GM18868 (cell line): ENCODE measurements around the gene PDE8B.

Source experiments
- ATAC-seq: cut with Tn5 transposase; IDR thresholded peaks from one replicate; pipeline ENCODE4 v1.9.1; 2021; ENCODE audit warnings: mild to moderate bottlenecking, moderate library complexity; ENCODE audit not compliant: unreplicated experiment

PDE8B gene, protein sequence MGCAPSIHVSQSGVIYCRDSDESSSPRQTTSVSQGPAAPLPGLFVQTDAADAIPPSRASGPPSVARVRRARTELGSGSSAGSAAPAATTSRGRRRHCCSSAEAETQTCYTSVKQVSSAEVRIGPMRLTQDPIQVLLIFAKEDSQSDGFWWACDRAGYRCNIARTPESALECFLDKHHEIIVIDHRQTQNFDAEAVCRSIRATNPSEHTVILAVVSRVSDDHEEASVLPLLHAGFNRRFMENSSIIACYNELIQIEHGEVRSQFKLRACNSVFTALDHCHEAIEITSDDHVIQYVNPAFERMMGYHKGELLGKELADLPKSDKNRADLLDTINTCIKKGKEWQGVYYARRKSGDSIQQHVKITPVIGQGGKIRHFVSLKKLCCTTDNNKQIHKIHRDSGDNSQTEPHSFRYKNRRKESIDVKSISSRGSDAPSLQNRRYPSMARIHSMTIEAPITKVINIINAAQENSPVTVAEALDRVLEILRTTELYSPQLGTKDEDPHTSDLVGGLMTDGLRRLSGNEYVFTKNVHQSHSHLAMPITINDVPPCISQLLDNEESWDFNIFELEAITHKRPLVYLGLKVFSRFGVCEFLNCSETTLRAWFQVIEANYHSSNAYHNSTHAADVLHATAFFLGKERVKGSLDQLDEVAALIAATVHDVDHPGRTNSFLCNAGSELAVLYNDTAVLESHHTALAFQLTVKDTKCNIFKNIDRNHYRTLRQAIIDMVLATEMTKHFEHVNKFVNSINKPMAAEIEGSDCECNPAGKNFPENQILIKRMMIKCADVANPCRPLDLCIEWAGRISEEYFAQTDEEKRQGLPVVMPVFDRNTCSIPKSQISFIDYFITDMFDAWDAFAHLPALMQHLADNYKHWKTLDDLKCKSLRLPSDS

DNA sequence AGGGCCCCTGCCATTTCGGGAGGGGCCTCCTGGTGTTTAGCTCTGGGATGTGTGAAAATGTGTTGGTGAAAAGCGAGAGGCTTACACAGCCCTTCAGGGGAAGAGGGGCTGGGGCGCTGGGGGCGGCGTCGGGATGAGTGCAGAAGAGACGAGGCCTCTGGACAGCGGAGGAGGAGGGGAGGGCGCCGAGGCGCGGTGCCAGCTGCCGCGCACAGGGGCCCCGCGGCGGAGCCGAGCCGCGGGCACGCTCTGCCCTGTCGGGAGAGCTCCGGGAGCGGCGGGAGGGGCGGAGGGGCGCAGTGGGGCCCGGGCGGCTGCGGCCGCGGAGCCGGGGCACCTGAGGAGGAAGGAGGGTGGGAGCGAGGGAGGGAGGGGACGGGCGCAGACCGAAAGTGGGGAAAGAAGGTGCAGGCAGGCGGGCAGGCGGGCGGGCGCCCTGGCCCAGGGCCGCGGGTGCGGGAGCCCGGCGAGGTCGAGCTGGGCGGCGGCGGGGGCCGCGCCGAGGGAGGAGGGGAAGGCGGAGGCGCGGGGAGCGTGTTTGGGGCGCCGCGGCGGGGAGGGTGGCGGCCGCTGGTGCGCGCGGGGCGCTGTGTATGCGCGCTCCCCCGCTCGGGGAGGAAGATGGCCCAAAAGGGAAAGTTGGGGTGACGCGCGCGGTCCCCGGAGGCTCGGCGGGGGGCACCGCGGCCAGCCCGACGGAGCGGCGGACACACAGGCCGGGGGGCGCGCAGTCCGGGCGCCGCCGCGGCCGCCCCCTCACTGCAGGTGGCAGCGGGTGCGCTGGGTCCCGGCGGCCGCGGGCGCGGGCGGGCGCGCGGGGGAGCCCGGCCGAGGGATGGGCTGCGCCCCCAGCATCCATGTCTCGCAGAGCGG lies at the start of gene PDE8B:
Gene PDE8B, plus strand, starts transcription at position 590 of the 873 bp plus-strand sequence. Its CDS starts 246 bp downstream, at position 836.
- no peak for ATAC-seq

DNA sequence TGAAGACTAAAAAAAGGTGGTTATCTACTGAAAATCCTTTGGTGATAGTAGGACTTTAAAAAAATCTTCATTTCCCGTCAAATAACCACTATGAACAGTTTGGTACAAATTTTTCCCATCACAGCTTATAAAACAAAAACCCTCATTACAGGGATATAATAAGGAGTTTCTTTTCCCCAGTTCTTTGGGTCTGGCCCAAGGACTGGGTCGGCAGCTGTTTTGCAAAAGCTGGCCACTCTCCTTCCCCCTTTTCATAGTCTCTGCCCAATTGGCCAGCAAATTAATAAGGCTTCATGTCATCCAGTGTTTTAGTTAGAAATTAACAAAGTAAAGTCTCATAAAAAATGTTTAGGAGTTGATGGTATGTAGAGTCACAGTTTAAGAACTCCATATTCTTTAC lies 47.0 kb upstream of the PDE8B start:
- ATAC-seq = no peak

DNA sequence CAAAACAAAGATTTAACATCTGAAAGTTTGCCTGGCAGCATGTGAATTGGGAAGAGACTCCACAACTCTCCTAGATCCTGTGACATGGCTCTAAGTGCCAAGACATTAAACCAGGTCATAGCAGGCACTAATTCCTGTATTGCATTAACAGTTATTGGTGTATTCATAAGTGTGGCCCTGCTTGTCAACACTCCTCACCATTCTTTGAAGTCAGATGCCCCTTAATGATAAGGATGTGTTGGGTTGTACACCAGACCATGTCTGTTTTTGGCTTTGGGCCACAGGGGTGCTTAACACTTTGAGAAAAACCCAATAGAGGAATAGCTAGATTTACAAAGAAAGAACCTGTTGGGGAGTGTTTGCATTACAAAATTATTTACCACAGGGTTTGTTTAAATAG lies 43.4 kb upstream of the PDE8B start:
- ATAC-seq = no peak

DNA sequence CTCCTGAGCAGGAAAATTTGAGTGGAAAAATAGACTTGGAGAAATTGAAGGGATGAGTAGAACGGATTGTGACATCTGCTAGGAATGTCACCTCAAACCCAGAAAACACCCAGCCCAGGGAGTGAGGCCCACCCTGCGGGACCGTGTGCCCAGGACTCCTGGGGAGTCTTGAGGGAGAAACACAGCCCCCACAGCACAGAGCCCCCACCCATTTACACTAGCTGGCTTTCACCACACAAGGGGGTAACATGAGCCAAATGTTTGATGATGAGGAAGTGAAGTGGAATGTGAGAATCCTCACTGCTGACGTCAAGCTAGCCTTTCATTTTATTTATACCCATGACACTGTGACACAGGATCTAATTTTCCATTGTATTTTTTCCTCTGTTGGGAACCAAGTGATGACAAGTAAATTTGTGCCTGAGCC lies 42.8 kb upstream of the PDE8B start:
- ATAC-seq = no peak

DNA sequence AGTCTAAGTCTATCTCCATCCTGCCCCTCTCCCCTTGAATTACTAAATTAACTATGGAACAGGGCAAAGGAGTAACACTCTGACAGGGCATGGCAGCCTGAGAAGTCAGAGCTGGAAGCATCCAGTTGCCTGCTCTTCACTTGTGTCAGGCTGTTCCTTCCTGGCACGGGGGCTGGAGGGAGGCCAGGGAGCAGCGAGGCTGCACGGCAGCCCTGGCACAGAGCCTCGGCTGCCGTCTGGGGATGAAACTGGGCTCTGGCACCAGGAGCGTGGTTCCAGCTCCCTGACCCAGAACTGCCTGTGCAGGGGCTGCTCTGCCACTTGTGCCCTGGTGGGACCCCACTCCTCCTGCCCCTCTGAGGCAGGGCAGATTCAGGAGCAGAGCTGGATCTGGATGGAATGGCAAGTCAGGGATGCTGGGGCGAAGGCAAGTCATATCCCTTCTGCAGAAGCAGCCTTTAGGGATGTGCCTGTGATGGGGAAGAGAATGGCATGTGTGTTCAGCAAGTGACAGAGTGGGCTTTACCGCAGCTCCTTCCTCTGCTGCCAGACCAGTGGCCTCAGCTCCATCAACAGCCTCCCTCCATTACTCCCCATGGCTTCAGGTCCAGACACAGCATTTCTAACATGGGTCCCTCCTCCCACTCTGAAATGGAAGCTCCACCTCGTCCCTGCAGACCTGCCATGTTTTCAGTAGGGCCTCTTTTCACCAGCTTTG lies 42.2 kb upstream of the PDE8B start:
- ATAC-seq = no peak

DNA sequence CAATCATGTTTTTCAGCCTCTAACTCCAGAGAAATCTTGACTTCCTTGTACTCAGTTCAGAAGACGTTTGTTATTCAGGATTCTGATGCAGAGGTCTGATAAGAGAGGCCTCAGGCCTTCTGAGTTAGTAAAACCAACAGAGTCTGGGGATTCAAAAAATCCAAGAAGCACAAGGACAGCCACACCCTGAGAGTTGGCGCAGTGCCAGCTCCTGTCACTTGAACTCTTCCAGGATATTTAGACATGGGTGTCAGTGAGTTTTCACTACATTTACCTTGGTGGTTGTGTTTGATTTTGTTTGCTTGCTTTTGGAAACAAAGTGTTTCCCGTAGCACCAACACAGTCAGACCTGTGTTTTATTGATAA lies 41.6 kb upstream of the PDE8B start:
- no peak for ATAC-seq

DNA sequence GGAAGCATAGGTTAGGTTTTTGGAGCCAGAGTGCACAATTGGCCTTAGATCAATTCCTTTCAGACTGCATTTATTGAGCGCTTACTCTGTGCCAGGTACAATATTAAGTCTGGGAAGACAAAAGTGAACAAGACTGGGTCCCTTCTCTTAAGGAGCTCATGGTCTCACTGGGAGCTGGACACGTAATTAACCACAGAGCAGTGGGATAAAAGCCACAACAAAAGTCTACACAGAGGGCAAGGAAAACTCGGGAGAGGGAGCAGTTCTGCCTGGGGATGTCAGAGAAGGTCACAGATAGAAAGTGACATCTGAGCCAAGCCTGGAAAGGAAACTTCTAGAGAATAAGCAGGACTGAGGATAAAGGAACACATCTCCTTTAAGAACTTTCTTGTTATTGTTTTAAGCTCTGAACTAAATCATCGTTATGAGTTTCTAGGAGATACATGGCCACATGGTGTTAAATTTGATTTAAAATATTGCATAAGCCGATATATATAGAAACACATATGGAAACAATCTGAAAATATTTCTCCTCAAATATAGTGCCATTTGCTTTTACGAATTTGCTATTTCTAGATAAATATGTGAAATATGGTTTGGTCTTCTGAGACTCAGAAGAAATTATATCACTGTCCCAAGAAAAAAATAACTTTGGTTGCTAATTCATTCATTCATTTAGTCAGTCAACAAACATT lies 40.1 kb upstream of the PDE8B start:
- ATAC-seq = no peak

DNA sequence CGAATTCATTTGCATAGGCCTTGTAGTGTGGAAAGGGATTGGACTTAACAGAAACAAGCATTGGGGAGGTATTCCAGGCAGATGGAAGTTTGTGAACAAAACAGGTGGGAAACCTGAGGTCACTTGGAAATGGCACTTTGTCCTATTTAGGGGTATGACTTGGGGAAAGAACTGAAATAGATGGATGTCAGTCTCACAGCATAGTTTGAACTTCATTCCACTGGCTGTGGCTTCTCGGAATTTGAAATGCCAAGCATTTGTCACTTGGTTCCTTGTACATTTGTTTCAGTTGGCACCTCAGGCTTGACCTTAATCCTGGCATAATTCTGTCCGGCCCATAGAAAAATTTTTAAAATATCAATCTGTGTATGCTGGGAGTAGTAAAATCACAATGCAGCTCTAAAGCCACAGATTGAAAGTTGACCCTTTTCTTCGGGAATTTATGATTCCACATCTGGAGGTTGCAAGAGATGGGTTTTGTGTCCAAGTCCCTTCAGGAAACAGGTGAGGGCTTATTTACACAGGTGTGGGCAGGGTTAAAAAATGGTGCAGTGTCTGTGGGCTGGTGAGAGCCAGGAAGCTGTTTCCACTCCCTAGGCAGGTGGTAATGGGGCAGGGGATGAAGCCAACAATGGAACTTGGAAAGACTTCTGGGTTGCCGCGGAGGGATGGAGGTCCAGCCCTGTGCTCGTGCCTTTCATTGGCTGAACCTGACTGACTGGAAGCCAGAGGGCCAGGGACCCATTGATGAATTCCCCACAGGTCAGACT lies 39.2 kb upstream of the PDE8B start:
- ATAC-seq = no peak

DNA sequence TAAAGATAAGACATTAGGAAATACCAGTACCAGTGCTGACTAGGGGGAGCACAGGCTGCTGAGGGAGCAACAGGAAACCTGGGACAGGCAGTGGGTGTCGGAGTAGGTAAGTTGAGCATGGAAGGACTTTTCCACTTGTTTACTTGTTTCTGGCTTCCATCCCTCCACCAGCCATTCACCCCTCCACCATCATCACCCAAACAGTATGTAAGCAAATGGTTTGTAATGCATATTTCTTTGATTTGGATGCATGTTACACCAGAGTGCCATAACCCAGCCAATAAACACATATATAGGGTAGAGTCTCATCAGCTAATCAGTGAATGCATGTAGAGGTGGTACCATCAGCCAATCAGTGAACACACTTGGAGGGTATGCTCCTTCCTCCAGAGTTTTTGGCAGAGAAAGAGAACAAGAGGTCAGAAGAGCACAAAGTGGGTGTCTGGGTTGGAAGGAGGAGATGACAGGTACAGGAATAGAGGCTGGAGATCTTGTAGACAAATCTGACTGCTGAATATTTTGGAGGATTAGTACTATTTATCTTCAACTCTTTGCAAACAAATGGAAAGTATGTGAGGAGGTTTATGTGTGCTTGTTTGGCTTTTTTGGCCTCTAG lies 37.7 kb upstream of the PDE8B start:
- no peak for ATAC-seq

DNA sequence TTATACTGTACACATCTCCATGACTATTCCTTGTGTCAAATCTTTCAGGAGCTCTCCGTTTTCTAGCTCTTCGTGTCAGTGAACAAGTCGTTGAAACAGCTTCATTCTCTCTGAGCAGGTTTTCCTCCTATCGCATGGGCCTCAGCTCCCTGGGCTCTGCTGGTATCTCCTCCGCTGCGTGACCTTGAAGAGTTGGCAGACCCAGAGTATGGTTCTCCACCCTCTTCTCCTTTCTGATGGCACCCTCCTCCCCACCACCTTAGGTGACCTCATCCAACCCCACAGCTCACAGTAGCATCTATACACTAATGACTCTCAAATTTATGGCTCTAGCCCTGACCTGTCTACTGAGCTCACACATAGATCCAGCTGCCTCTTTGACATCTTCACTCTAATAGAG lies 36.0 kb upstream of the PDE8B start:
- ATAC-seq = no peak

DNA sequence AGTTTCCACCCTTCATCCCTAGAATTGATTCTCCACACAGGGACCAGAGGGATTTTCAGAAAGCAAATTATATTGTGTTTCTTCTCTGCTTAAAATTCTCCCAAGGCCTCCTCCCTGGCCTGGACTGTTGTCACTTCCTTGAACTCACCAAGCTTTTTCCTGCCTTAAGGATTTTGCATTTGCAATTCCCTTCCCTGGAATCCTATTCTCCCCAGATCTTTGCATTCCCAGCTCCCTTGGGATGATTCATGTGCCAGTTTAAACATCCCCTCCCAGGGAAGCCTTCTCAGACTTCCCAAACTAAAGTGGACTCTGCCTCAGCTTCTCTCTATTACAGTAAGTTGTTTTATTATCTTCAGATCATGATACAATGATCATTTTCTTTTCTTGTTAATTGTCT lies 35.2 kb upstream of the PDE8B start:
- ATAC-seq = no peak

DNA sequence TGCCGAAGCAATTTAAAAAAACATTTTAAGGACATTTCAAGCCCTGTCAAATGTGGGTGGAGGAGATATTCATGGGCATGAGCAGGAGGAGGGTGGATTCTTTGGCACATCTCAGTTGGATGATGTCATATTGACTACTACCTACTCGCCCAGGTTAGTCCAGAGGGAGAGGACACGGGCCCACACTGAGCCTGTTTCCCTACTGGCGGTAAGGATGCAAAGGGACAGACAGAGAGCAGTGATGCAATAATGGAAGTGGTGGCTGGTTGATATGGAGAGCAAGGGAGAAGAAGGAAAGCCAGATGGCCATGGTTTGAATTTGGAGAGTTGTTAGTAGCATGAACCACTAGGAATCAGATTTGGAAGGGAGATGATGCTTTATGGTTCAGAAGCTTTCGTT lies 34.1 kb upstream of the PDE8B start:
- no peak for ATAC-seq

DNA sequence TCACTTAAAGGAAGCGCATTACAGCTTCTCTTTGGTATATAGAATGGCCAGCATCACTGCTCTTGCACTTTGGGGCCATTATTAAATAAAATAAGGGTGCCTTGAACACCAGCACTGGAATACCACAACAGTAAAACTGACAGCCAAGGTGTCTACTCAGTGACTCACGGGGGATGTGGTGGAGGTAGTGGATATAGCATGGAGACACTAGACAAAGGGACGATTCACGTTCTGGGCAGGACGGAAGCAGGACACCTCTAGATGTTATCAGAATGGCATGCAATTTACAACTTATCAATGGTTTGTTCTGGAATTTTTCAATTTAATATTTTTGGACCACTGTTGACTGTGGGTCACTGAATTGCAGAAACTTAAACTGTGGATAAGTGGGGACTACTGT lies 32.9 kb upstream of the PDE8B start:
- no peak for ATAC-seq

DNA sequence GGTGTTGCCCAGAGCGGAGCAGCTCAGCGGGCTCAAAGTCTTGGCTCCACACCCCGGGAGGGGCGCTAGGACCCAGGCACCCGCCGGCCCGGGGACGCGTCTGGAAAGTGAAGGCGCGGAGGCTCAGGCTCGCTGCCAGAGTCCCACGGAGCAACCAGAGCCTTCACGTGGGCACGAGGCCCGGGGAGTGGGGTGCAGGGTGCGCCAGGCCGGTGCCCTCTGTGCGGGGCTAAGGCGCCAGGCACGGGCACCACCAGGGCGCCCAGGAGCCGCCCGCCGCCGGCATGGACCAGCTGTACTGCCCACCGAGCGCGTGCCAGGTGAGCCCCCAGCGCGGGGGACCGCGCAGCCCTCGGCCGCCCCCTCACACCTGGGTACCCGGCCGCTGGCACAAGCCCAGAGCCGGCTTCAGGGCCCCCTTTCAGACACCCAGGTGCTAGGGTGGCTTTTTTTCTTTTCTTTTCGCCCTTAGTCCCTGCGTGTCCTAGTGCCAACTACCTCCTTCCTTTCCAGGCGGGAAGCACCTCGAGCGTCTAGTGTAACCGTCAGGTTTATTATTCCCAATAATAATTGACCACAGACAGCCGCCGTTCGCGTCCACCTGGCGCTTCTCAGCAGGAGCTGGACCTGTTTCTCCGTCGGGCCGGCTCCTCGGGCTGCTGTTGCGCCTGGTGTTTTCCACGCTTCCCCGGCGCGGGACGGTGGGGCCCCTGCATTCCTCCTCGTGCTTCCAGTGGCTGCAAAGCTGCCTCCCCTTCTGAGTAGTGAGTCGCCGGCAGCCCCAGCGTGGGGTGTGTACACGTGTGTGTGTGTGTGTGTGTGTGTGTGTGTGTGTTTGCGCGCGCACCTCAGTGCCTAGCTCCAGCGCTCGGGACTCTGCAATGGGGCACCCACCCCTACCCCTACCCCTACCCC lies 30.1 kb upstream of the PDE8B start:
- no peak for ATAC-seq

DNA sequence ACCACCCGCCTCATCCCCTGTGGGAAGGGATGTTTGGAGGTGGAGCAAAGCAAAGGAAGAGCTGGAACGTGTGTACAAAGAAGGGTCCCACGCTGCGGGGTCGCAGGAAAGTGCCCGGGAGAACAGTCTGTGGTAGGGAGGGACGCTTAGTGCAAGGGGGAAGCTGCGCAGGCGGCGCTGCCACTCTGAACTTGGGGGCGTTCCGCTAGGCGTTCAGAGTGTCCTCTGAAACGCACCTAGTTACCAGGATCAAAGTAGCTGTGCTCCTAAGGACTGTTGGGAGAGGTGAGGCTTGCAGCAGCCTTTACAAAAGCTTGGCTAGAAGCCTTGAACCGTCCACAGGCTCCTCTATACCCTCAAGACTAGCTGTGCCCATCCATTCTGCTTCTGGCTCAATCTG lies 29.3 kb upstream of the PDE8B start:
- ATAC-seq = no peak

DNA sequence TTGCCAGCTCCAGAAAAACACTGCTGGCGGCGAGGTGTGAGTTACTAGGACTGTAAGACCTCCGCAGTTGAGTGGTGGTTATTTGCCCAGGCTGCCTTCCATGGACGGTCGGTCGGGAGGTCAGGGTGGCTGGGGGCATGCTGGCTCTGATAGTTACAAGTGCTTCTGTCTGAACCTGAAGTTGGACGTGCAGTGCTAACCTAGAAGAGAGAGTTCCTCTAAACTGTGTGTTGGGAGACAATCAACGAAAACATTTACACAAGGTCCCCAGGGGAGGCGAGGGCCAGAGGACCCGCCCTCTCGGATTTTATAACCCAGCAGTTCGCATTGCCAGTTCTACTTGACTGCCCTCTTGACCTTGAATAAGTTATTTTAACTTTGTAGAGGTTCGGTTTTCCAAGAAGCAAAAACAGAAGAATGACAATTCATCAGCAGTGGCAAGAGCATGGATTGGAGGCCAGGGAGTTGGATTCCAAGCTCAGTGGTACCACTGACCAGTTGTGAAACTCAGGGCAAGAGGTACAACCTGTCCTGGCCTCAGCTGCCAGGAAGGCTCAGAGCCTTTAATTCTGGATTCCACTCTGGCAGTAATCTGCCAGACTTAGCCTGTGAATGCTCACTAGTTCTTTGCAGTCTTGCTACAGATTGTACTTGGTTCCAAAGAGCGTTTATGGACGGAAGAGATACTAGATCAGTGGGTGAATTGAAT lies 28.7 kb upstream of the PDE8B start:
- no peak for ATAC-seq

DNA sequence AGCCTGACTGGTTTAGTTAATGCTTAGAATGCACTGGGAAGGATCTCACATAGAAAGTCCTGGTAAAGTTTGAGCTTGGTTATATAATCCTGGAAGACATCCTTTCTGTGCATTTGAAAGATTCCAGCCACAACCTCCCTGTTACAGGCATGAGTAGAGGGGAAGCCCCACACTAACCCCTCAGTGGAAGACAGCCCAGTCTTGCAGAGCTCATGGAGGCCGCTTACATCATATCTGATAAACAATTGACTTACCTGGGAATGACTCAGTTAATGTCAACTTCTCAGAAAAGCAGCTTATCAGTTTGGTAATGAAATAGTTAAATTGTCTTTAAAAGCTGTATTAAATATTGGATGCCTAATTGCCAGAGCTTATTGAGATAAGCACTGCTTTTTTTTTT lies 28.1 kb upstream of the PDE8B start:
- ATAC-seq = no peak
